Stimulated activated CD4-positive, alpha-beta T cell treated with anti-CD3 and anti-CD28 coated beads, Interleukin-1b, Interleukin-23, amount 100 ng/mL, for 24 hours (primary cell): Measurements from ENCODE around the gene SPINK1.
"Not testable (repeated sequence)": the region's sequence is repeated elsewhere in the genome, so short reads cannot be mapped to it uniquely, and the experiment has no call there.

Experiments used
- DNase-seq, 4 experiments: peaks; one replicate each; pipeline ENCODE4 v3.0.0-alpha.2; 2020; ENCODE audit warnings: low read depth in 4 of 4, low spot score in 1 of 4

SPINK1 gene

DNA sequence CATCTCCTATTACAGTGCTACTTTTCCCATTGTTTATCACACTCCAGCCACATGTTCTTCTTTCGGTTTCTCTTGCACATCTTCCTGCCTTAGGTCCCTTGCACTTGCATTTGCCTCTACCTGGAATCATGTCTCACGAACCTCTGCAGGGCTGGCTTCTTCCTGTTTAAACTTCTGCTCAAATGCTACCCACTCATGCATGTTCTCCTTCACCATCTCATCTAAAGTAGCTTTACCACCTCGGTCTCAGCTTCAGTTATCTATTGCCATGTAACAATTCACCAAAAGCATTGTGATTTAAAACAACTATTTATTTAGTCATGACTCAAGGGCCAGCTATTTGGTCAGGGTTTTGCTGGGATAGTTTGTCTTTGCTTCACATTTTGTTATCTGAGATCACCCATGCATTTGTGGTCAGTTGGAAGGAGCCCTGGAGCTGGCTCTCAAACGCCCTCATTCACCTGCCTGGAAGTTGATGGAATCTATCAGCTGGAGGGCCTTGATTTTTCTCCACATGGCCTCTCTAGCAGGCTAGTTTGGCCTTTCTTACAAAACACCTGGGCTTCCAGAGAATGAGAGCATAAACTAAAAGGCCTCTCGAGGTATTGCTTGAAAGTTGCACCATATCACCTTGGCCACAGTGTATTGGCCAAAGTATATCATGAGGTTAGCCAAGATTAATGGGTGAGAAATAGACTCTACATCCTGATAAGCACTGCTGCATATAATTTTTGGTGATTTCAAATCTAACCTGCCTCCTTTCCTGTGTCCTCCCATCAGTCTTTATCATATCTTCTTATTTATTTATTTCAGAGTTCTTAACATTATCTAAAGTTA lies 21.4 kb downstream of the SPINK1 start:
- DNase-seq, result no peak

DNA sequence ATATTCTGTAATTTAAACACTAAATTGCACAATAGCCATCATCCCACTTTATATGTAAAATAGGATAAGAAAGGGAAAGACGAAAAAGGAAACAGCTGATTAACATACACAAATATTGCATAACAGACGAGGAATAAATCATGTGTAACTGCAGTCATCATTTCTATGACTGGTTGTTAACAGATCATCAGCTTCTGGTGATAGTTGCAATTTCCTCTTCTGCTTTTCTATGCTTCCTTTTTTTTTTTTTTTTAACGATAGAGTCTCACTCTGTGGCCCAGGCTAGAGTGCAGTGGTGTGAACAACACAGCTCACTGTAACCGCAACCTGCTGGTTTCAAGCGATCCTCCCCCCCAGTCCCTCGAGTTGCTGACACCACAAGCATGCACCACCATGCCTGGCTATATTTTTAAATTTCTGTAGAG lies 26.4 kb downstream of the SPINK1 start:
- DNase-seq, result no peak

DNA sequence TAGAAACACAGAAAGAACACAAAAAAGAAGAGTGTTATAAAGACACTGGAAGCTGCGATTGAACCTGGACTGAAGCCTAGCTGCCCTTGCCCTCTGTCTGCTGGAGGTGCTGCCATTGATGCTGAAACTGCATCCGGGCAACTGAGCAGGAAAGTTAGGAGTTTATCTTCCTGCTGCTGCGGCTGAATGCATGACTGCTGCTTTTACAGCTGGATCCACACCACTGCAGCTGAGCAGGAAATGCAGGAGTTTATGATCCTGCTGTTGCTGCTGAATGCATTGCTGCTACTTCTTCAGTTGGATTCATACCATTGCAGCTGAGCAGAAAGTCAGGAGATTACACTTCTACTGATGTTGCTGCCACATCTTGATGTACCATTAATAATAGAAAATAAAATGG lies 27.1 kb downstream of the SPINK1 start:
- DNase-seq, result no peak

DNA sequence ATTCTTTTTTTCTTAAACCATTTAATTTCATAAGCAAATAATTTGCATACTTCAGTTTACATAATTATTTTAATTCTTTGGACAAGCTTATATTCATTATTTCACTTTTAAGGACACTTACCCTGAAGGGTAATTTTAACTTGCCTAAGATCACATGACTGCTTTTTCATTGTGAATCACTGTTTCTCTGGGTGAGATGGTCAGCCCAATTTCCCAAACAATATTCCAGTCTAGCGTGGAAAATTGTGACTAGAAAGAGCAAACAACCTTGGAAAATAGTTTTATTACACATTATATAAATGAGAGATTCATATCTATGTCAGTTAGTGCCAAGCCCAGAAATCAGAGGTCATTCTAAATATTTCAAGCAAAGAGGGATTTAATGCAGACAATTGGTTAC lies 27.5 kb downstream of the SPINK1 start:
- no peak for DNase-seq

DNA sequence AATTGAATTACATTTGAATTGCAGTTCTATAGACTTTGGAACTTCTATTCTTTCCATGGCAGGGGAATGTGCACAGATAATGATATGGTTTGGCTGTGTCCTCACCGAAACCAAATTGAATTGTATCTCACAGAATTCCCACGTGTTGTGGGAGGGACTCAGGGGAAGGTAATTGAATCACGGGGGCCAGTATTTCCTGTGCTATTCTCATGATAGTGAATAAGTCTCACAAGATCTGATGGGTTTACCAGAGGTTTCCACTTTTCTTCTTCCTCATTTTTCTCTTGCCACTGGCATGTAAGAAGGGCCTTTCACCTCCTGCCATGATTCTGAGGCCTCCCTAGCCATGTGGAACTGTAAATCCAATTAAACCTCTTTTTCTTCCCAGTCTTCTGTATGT lies 28.3 kb downstream of the SPINK1 start:
- not testable (repeated sequence) for DNase-seq

DNA sequence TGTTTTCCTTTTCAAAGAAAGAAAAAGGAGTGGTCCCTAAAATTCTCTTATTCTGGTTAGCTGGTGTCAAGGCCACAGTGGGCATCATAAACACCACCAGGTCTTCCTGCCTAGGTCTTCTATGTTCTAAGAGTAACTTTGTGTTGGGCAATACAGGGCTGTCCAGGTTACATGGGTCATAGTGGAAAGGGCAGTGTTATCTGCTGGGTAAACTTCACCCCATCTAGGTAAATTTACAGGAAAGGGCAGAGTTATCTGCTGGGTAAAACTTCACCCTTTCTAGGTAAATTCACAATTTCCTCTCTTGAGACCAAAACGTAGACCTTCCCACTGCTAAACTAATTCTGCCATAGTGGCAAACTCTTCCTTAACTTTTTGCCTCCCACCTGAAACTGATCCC lies 30.0 kb downstream of the SPINK1 start:
- DNase-seq, result no peak

DNA sequence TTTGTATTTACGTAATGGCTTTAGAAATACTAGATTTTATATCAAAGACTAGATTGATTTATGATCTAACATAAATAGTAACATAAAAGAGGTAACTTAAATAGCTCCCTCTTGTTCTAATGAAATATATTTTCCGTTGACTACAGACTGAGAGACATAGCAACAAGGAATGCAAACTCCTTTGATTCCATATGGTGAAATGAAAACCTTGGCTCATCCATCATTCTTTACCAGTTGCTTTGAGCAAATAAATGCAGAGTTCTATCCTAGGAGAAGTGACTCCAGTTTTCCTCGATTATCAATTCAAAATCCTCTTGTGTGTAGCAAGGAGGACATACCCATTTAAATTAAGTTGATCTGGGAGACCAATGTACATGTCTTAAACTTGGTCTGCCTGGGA lies 31.0 kb downstream of the SPINK1 start:
- no peak for DNase-seq

DNA sequence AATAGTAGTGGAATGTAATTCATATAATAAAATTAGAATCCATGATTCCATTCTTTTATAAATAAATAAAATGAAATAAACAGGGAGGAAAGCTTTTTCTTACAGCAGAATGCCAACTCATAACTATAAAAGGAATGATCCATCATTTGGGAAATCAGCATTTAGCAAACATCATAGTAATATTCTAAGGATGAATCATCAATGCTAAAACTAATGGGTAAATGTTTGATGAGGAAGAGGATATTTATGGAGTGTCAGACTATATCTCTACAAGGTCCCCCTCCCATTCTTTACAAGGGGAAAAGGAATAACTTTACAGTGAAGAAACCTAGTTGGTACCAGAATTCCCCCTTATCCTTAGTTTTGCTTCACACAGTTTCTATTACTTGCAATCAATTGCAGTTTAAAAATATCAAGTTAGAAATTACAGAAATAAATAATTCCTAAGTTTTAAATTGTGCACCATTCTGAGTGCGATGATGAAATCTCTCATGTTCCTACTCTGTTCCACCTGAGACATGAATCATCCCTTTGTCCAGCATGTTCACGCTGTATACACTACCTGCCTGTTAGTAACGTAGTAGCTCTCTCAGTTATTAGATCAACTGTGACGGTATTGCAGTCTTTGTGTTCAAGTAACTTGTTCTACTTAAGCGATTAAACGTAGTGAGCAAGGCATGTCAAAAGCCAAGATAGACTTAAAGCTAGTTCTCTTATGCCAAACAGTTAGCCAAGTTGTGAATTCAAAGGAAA lies 34.7 kb downstream of the SPINK1 start:
- DNase-seq, result no peak

DNA sequence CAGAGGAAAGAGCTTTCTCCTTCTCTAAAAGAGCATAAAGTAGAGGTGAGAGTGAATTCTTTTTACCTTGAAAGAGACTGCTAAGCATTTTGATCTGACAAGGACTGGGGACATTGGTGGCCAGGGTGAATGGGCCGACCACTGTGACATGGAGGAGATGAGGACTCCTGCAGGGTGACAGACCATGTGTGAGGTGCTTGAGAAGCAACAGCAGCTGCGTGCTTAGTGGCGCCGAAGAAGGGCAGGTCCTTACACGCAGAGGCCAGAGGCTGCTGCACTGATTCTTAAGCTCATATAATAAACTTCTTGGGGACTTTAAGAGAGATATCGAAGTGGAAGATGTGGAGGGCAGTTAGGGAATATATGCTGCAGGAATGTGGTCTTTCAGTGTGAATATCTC lies 40.3 kb downstream of the SPINK1 start:
- no peak for DNase-seq

DNA sequence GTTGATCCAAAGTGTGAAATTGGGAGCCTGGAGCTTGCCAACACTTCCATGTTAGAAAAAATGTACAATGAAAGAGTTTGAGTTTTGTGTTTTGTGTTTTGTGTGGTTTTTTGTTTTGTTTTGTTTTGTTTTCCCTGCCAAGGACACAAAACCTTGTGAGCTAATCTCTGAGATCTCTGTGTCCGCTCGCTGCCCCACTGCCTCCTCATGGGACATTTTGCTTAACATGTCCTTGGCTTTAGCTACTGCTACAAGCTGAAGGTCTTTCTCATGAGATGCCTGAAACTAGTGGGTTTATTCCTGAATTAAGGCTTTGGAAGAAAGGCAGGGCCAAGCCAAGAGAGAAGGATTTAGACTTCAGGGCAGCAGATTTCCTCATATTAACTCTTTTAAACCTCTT lies 41.7 kb downstream of the SPINK1 start:
- DNase-seq, result no peak

DNA sequence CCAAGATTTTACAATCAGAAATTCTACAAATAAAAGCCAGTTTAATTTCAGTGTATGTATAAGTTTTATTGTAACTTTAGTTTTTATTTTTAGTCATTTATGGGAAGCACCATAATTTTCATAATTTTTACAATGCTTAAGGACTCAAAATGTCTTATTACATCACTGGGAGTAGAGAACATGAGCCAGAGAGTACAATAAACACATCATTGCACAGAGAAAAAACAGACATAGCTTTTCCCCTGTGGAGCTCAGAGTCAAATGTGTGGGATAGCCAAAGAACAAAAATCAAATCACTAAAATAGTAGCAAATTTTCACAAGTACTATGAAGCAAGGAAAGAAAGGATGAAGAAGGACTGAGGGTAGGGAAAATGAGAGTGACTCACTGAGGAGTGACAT lies 43.4 kb downstream of the SPINK1 start:
- DNase-seq, result no peak

DNA sequence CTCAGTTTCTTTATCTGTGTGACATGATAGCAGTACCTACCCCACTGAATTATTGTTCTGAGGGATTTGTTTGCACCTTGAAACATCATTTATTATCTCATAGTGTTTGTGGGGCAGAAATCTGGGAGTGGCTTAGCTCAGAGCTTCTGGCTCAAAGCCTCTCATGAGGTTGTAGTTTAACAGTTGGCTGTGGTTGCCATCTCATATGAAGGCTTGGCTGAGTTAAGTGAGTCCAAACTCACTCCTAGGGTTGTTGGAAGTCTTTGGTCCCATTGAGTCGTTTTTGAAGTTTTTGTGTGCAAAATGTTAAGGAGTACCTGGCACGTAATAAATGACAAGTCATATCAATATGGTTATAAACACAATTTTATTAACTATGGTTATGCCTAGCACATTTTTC lies 45.3 kb downstream of the SPINK1 start:
- no peak for DNase-seq

DNA sequence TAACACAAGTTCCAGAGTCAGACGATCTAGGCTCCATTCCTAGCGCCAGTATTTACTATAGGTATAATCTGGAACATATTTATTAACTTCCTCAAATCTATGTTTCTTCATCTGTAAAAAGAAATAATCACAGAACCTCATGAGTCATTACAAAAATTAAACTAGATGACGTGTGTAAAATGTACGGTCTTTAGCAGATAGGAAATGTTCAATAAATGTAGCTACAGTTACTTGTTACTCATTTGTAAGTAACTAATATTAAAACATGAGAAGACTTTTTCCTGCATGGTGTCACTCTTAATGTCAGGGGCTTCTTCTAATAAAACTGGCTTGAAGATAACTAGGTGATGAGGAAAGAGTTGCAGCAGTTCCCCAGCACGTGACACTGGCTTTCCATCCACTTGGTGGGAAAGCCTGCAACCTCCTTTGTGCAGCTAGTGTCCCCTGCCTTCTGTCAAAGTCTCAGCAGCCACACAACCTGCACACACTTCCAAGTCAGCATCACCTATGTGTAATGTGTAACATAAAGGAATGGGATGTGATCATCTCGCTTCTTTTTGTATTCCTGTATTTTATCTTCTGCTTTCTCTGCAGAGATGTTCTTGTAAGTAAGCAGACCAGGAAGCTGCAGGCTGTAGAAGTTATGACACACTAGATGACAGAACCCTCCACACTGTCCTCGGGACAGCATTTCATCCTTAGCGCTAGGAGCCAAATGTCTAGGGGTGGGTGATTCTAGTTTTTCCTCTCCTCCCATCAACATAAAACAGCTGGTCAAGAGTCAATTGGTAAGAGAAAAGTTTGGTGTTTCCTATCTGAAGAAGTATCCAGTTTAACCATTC lies 47.1 kb downstream of the SPINK1 start:
- no peak for DNase-seq

DNA sequence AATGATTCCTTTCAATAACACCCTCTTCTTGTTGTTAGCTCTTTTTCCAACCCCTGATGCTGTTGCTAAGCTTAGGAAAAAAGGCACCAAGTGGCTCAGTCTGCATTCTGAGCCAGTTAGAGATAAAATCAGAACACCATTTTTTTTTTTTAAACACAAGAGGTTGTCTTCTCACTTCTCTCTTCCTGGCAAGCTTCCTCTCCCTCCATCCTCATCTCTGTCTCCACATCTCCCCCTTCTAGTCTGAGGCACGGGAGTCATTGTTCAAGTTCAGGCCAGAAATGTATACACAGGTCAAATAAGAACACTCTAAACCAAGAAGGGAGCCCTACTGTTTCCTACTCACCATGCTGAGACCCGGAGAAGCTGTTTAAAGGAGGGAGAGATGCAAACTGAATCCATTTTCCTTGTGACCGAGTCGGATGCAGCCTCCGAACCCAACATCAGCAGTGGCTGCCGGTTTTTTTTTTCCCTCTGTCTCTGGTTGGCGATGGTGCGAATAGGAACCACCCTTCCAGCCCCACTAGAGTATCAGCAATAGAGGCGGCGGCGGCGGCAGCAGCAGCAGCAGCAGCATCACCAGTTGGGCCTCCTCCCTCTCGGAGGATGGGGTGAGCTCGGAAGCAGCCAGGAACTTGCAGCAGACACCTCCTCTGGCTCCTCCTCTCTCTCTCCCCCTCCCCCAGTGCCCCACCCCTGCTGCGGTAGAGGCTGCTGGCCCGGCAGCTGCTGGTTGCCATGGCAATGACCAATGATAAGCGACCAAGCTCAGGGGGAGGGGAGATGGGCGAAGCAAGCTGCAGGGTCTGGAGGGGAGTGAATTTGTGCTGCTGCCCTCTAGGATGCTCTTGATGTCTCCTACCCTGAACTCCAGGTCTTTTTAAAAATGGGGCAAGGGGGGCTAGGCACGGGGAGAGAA lies 49.1 kb downstream of the SPINK1 start, which contains the start of gene JAKMIP2:
Gene JAKMIP2 (minus strand): TSS at position 619 of the 919 bp plus-strand sequence. CDS start 110,922 bp downstream, outside the sequence.
- peak; percentile 53 to 68 (median 61) for DNase-seq

DNA sequence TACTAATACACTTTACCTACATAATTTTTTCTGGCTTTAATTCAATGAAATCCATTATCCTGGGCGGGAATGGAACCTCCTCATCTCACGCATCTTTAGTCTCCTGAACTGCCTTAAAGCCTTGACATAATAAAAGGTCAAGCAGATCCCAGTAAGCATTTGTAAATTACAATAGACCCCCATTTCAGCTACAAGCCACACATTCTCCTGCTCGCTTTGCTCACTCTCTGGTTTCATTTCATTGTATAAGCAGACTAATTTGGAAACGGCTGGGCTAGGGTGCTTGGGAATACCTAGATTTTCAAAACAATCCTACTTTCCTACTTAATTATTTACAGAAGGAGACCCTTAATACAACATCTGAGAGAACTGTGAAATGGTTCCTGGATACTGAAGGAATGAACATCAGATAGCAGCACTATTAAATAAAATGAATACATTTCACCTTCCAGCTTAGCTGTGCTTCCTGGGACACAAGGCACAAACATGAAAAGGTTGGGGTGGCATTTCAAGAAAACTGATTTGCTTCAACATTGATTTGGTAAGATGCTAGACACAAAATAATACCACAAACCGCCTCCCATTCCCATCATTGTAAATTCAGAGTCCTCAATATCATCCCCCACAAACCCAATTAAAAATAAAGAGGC lies 50.4 kb downstream of the SPINK1 start:
- DNase-seq, result no peak

DNA sequence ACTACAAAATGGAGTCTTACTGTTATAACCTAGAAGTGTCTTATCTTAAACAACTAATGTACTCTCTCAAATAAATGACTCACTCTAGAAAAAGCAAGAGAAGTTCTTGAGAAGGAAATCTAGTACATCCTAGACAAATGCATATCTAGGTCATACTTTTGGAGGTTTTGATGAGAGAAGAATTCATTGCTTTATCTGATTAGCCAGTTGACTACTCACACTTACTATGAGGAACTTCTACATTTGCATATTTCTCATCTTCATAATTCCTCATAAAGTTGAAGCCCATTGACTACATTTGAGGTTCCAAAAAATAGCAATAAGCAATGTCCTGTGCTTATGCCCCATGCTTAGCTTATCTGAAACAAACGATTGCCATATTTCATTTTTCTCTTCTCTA lies 51.8 kb downstream of the SPINK1 start:
- no peak for DNase-seq

DNA sequence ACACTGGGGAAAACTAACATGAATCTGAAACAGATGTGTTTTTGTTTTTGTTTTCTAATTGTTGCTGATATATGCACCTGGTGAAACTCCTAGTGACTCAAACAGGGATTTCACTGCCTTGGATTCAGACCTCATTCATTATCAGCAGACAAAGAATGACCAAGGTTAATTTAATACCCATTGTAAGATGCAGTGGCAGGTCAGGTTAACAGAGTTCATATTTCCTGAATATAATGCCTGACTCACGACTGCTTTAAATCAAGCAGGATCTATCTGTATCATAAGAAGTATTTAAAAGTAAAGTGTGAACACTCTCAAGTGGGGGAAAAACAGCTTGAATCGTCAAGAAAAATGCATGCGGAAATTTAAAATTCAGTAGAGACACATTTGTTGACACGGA lies 54.5 kb downstream of the SPINK1 start:
- no peak for DNase-seq
